ENCODE results near the gene RAB4B. TPM values are rescaled to one million over a fixed set of nuclear protein-coding genes. Genes with fewer than 3 reads are reported as not detected.

Gene RAB4B
- total RNA-seq, 1 experiment from 2014 or later = 29.7 TPM

DNA sequence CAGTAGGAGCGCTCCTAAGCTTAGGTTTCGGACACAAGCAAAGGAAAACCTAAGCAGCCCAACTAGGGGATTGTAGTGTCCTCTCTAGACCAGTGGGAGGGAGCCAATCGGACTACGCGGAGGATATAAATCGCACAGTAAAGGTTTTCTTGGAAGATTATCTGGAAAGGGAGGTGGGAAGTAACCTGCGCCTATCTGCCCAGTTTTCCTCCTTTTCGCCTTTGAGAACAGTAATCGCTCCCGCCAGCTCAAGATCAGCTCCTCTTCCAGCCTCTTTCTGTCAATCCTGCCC lies 456 bp upstream of the RAB4B start:
- Mint-ChIP-seq H3K27ac (peak overlapping the region; percentile 97), H3K9me3 (no peaks in the 10 kb centered on the region), H3K36me3 (0 out of 2 replicates have a peak, but pooled peaks cover 3% of the 10 kb centered on the region), H3K27me3 (ENCODE audit: low read depth) (no peaks in the 10 kb centered on the region), H3K4me3 (peak overlapping the region; percentile 76), H3K4me1 (peaks cover 27% of the 10 kb centered on the region)
- POLR2A ChIA-PET = interaction anchor here (0.5 to 3.2 kb wide), 20 partner anchors 9 to 586 kb away, joined by 3 to 48 read pairs (median 5); partner anchors contain the start of genes ACTMAP, B9D2, COQ8B and EGLN2
- CTCF ChIA-PET = interaction anchor here (0.7 to 4.7 kb wide), 22 partner anchors 16 to 544 kb away, joined by 3 to 76 read pairs (median 4); partner anchors contain the start of genes ACTMAP, COQ8B, EGLN2 and ITPKC
- TF ChIP-seq, protein P1, sequence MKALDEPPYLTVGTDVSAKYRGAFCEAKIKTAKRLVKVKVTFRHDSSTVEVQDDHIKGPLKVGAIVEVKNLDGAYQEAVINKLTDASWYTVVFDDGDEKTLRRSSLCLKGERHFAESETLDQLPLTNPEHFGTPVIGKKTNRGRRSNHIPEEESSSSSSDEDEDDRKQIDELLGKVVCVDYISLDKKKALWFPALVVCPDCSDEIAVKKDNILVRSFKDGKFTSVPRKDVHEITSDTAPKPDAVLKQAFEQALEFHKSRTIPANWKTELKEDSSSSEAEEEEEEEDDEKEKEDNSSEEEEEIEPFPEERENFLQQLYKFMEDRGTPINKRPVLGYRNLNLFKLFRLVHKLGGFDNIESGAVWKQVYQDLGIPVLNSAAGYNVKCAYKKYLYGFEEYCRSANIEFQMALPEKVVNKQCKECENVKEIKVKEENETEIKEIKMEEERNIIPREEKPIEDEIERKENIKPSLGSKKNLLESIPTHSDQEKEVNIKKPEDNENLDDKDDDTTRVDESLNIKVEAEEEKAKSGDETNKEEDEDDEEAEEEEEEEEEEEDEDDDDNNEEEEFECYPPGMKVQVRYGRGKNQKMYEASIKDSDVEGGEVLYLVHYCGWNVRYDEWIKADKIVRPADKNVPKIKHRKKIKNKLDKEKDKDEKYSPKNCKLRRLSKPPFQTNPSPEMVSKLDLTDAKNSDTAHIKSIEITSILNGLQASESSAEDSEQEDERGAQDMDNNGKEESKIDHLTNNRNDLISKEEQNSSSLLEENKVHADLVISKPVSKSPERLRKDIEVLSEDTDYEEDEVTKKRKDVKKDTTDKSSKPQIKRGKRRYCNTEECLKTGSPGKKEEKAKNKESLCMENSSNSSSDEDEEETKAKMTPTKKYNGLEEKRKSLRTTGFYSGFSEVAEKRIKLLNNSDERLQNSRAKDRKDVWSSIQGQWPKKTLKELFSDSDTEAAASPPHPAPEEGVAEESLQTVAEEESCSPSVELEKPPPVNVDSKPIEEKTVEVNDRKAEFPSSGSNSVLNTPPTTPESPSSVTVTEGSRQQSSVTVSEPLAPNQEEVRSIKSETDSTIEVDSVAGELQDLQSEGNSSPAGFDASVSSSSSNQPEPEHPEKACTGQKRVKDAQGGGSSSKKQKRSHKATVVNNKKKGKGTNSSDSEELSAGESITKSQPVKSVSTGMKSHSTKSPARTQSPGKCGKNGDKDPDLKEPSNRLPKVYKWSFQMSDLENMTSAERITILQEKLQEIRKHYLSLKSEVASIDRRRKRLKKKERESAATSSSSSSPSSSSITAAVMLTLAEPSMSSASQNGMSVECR (CRISPR knock-in tag; IDR thresholded peaks at IDR 0.05; ENCODE audit: borderline replicate concordance) = no peak
- TF ChIP-seq ESRRA (CRISPR knock-in tag; IDR thresholded peaks at IDR 0.05; ENCODE audit: borderline replicate concordance) (no peak), NR3C1 (CRISPR knock-in tag; conservative IDR thresholded peaks at IDR 0.05; ENCODE audit: low read depth) (no peak), CREM (CRISPR knock-in tag; IDR thresholded peaks at IDR 0.05) (no peak; the same call in 1 of the 2 replicates), ZNF232 (CRISPR knock-in tag; IDR thresholded peaks at IDR 0.05) (no peak), GRHL2 (CRISPR knock-in tag; IDR thresholded peaks at IDR 0.05; ENCODE audit: insufficient replicate concordance, severe bottlenecking) (no peak)
- TF ChIP-seq, protein P2, sequence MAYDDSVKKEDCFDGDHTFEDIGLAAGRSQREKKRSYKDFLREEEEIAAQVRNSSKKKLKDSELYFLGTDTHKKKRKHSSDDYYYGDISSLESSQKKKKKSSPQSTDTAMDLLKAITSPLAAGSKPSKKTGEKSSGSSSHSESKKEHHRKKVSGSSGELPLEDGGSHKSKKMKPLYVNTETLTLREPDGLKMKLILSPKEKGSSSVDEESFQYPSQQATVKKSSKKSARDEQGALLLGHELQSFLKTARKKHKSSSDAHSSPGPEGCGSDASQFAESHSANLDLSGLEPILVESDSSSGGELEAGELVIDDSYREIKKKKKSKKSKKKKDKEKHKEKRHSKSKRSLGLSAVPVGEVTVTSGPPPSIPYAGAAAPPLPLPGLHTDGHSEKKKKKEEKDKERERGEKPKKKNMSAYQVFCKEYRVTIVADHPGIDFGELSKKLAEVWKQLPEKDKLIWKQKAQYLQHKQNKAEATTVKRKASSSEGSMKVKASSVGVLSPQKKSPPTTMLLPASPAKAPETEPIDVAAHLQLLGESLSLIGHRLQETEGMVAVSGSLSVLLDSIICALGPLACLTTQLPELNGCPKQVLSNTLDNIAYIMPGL (CRISPR knock-in tag; IDR thresholded peaks at IDR 0.05) = no peak
- TF ChIP-seq, protein P3, sequence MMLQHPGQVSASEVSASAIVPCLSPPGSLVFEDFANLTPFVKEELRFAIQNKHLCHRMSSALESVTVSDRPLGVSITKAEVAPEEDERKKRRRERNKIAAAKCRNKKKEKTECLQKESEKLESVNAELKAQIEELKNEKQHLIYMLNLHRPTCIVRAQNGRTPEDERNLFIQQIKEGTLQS (CRISPR knock-in tag; conservative IDR thresholded peaks at IDR 0.05) = no peak
- DNase-seq (ENCODE audit: low spot score) (no peak), ATAC-seq (no peak)

DNA sequence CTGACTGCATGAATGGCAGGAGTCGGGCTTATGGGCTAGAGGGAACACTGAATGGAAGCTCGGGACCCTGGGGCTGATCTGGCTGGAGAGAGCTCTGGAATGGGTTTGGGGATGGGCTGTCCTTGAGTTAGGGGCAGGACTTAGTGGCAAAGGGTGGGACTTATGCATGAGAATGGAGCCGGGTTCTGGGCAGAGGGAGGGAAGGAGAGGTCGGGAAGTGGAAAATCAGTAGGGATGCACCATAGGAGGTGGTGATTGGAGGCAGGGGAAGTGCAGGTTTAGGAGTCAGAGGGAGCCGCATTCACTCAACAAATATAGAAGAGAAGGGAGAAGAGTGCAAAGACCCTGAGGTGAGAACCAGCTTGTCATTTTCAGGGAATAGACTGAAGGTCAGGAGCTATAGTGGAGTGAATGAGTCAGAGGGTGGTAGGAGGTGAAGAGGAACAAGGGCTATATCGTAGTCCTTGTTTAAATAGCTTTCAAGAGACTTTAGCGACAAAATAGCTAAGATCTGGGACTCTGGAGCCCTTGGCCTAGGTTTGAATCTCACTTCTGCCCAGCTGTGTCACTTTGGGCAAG lies 748 bp downstream of the RAB4B start:
- peak; percentile 79 for ATAC-seq
- TF ChIP-seq, protein P4, sequence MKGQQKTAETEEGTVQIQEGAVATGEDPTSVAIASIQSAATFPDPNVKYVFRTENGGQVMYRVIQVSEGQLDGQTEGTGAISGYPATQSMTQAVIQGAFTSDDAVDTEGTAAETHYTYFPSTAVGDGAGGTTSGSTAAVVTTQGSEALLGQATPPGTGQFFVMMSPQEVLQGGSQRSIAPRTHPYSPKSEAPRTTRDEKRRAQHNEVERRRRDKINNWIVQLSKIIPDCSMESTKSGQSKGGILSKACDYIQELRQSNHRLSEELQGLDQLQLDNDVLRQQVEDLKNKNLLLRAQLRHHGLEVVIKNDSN (CRISPR knock-in tag; IDR thresholded peaks at IDR 0.05) = no peak
- TF ChIP-seq JAZF1 (CRISPR knock-in tag; IDR thresholded peaks at IDR 0.05) (no peak), FOXP1 (CRISPR knock-in tag; IDR thresholded peaks at IDR 0.05; ENCODE audit: borderline replicate concordance) (no peak), ZNF423 (CRISPR knock-in tag; IDR thresholded peaks at IDR 0.05) (no peak)
- TF ChIP-seq, protein P5, sequence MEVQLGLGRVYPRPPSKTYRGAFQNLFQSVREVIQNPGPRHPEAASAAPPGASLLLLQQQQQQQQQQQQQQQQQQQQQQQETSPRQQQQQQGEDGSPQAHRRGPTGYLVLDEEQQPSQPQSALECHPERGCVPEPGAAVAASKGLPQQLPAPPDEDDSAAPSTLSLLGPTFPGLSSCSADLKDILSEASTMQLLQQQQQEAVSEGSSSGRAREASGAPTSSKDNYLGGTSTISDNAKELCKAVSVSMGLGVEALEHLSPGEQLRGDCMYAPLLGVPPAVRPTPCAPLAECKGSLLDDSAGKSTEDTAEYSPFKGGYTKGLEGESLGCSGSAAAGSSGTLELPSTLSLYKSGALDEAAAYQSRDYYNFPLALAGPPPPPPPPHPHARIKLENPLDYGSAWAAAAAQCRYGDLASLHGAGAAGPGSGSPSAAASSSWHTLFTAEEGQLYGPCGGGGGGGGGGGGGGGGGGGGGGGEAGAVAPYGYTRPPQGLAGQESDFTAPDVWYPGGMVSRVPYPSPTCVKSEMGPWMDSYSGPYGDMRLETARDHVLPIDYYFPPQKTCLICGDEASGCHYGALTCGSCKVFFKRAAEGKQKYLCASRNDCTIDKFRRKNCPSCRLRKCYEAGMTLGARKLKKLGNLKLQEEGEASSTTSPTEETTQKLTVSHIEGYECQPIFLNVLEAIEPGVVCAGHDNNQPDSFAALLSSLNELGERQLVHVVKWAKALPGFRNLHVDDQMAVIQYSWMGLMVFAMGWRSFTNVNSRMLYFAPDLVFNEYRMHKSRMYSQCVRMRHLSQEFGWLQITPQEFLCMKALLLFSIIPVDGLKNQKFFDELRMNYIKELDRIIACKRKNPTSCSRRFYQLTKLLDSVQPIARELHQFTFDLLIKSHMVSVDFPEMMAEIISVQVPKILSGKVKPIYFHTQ (CRISPR knock-in tag; IDR thresholded peaks at IDR 0.05) = no peak
- TF ChIP-seq, protein P2 (CRISPR knock-in tag; IDR thresholded peaks at IDR 0.05) = no peak
- TF ChIP-seq, protein P6, sequence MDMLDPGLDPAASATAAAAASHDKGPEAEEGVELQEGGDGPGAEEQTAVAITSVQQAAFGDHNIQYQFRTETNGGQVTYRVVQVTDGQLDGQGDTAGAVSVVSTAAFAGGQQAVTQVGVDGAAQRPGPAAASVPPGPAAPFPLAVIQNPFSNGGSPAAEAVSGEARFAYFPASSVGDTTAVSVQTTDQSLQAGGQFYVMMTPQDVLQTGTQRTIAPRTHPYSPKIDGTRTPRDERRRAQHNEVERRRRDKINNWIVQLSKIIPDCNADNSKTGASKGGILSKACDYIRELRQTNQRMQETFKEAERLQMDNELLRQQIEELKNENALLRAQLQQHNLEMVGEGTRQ (CRISPR knock-in tag; IDR thresholded peaks at IDR 0.05) = no peak
- TF ChIP-seq, protein P7, sequence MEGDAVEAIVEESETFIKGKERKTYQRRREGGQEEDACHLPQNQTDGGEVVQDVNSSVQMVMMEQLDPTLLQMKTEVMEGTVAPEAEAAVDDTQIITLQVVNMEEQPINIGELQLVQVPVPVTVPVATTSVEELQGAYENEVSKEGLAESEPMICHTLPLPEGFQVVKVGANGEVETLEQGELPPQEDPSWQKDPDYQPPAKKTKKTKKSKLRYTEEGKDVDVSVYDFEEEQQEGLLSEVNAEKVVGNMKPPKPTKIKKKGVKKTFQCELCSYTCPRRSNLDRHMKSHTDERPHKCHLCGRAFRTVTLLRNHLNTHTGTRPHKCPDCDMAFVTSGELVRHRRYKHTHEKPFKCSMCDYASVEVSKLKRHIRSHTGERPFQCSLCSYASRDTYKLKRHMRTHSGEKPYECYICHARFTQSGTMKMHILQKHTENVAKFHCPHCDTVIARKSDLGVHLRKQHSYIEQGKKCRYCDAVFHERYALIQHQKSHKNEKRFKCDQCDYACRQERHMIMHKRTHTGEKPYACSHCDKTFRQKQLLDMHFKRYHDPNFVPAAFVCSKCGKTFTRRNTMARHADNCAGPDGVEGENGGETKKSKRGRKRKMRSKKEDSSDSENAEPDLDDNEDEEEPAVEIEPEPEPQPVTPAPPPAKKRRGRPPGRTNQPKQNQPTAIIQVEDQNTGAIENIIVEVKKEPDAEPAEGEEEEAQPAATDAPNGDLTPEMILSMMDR (IDR thresholded peaks at IDR 0.05) = no peak

More for the DNA sequence above, 748 bp downstream of the RAB4B start:
- Mint-ChIP-seq H3K9me3 (no peaks in the 10 kb centered on the region), H3K4me1 (peaks cover 27% of the 10 kb centered on the region), H3K36me3 (0 out of 2 replicates have a peak, but pooled peaks cover 3% of the 10 kb centered on the region), H3K27ac (peak overlapping the region; percentile 97), H3K4me3 (peak overlapping the region; percentile 76), H3K27me3 (ENCODE audit: low read depth) (no peaks in the 10 kb centered on the region)
- ChIA-PET CTCF (interaction anchor here (0.5 to 4.7 kb wide), 23 partner anchors 15 to 695 kb away, joined by 3 to 76 read pairs (median 5); partner anchors contain the start of genes ACTMAP, COQ8B, EGLN2 and ITPKC), POLR2A (interaction anchor here (0.6 to 3.2 kb wide), 16 partner anchors 9 to 116 kb away, joined by 3 to 48 read pairs (median 5); partner anchors contain the start of genes ACTMAP, COQ8B, EGLN2 and ITPKC)
- DNase-seq (ENCODE audit: low spot score) = peak; percentile 96
